GM19452 (cell line): Measurements from ENCODE around the gene MFNG.

Experiments used
- ATAC-seq: cut with Tn5 transposase; IDR thresholded peaks from one replicate; pipeline ENCODE4 v1.9.1; 2021; ENCODE audit not compliant: unreplicated experiment

MFNG gene

GRCh38 chr22:37497062-37497599, 10.9 kb upstream of the MFNG start:
- no peak for ATAC-seq

GRCh38 chr22:37496651-37497050, 10.5 kb upstream of the MFNG start:
- no peak for ATAC-seq

GRCh38 chr22:37493979-37494378, 7.8 kb upstream of the MFNG start:
- ATAC-seq, result no peak

- ATAC-seq, result no peak
Observed at GRCh38 chr22:37492428-37493344, 6.5 kb upstream of the MFNG start.

- ATAC-seq, result no peak
Observed at GRCh38 chr22:37491559-37492427, 5.6 kb upstream of the MFNG start.

- no peak for ATAC-seq
Observed at GRCh38 chr22:37491106-37491505, 4.9 kb upstream of the MFNG start.

GRCh38 chr22:37489983-37490382, 3.8 kb upstream of the MFNG start:
- no peak for ATAC-seq

- no peak for ATAC-seq
Observed at GRCh38 chr22:37488337-37489135, 2.4 kb upstream of the MFNG start.

GRCh38 chr22:37487571-37487970, 1.4 kb upstream of the MFNG start:
- ATAC-seq, result no peak

GRCh38 chr22:37487129-37487528, 945 bp upstream of the MFNG start:
- ATAC-seq, result no peak

GRCh38 chr22:37485395-37486223, 575 bp downstream of the MFNG start:
- peak; percentile 9 for ATAC-seq

- ATAC-seq, result no peak
Observed at GRCh38 chr22:37484480-37485394, 1.4 kb downstream of the MFNG start.

- ATAC-seq, result no peak
Observed at GRCh38 chr22:37483050-37483449, 3.1 kb downstream of the MFNG start.

GRCh38 chr22:37482244-37482643, 3.9 kb downstream of the MFNG start:
- ATAC-seq, result no peak

GRCh38 chr22:37481347-37481907, 4.8 kb downstream of the MFNG start:
- ATAC-seq, result no peak

GRCh38 chr22:37480387-37481346, 5.5 kb downstream of the MFNG start:
- ATAC-seq, result no peak

GRCh38 chr22:37479196-37479595, 7.0 kb downstream of the MFNG start:
- no peak for ATAC-seq
